IMR-90 (cell line): ENCODE data around the gene FLNA. TPM values are rescaled to one million over a fixed set of nuclear protein-coding genes. Genes with fewer than 3 reads are reported as not detected.

ENCODE experiments used
- ATAC-seq: fragments of 200-7000 bp; cut with Tn5 transposase; 2 replicates; pipeline ENCODE4 v1.9.1; 2020; ENCODE audit warnings: low read depth, mild to moderate bottlenecking, moderate library complexity
- BruUV-seq: library from RNA; stranded (reverse); fragments of 400-500 nt; replicated peaks from 2 replicates; lab custom pipeline; 2021; lab: Mats Ljungman, UMichigan
- CTCF ChIA-PET: fragments of 300-600 bp; formaldehyde crosslinking; extraction: SDS; loops from one replicate; lab custom pipeline; 2021; ENCODE audit warnings: antibody characterized with exemption; lab: Yijun Ruan, JAX
- POLR2A ChIA-PET: fragments of 300-600 bp; sonication (Branson Sonifier 250); formaldehyde crosslinking; loops from one replicate; lab custom pipeline; 2022; ENCODE audit warnings: antibody characterized with exemption; ENCODE audit not compliant: unreplicated experiment; lab: Charles Lee
- DNase-seq: peaks from one replicate; pipeline ENCODE4 v3.0.0; 2013
- H2AFZ ChIP-seq: replicated peaks from 2 replicates; pipeline ENCODE3; 2013; ENCODE audit warnings: low read length, mild to moderate bottlenecking; ENCODE audit not compliant: poor library complexity
- H2AK5ac ChIP-seq: 2 replicates; pipeline ENCODE4 v1.6.1; 2013; ENCODE audit warnings: low read depth, low read length, inconsistent platforms
- H2AK9ac ChIP-seq: replicated peaks from 2 replicates; pipeline ENCODE3; 2013; ENCODE audit warnings: mild to moderate bottlenecking, low read depth, low read length, moderate library complexity; ENCODE audit not compliant: poor library complexity
- H2BK120ac ChIP-seq: 2 replicates; pipeline ENCODE4 v1.6.1; 2013; ENCODE audit warnings: low read depth, low read length, inconsistent platforms
- H2BK15ac ChIP-seq: 3 replicates; pipeline ENCODE4 v1.6.1; 2013; ENCODE audit warnings: low read depth, low read length, inconsistent platforms
- H2BK20ac ChIP-seq: 2 replicates; pipeline ENCODE4 v1.6.1; 2013; ENCODE audit warnings: low read depth, mild to moderate bottlenecking, inconsistent platforms, low read length, moderate library complexity
- H2BK5ac ChIP-seq: 2 replicates; pipeline ENCODE4 v1.6.1; 2013; ENCODE audit warnings: mild to moderate bottlenecking, low read depth, low read length, inconsistent platforms; ENCODE audit not compliant: poor library complexity, severe bottlenecking
- H3K14ac ChIP-seq: replicated peaks from 2 replicates; pipeline ENCODE4 v1.6.1; 2013; ENCODE audit warnings: low read depth, low read length, inconsistent platforms
- H3K18ac ChIP-seq: 2 replicates; pipeline ENCODE4 v1.6.1; 2013; ENCODE audit warnings: low read depth, low read length, control low read depth
- H3K23ac ChIP-seq: 2 replicates; pipeline ENCODE4 v1.6.1; 2013; ENCODE audit warnings: low read depth, low read length, inconsistent platforms
- H3K27ac ChIP-seq: 2 replicates; pipeline ENCODE4 v1.5.1; 2013; ENCODE audit warnings: mild to moderate bottlenecking, control low read depth, low read length; ENCODE audit not compliant: insufficient read depth
- H3K27me3 ChIP-seq: 2 replicates; pipeline ENCODE4 v1.6.1; 2013; ENCODE audit warnings: low read length; ENCODE audit not compliant: control insufficient read depth, insufficient read depth
- H3K36me3 ChIP-seq: 2 replicates; pipeline ENCODE4 v1.6.1; 2013; ENCODE audit warnings: low read length, mixed read lengths; ENCODE audit not compliant: control insufficient read depth, insufficient read depth
- H3K4ac ChIP-seq: 2 replicates; pipeline ENCODE4 v1.6.1; 2013; ENCODE audit warnings: low read depth, low read length, inconsistent platforms
- H3K4me1 ChIP-seq: 2 replicates; pipeline ENCODE4 v1.6.1; 2013; ENCODE audit warnings: low read length, mixed read lengths; ENCODE audit not compliant: control insufficient read depth, insufficient read depth
- H3K4me2 ChIP-seq: 2 replicates; pipeline ENCODE4 v1.6.1; 2013; ENCODE audit warnings: low read depth, mild to moderate bottlenecking, control low read depth, low read length, moderate library complexity
- H3K4me3 ChIP-seq: 2 replicates; pipeline ENCODE4 v1.5.1; 2013; ENCODE audit warnings: low read depth, mild to moderate bottlenecking, control low read depth, low read length, moderate library complexity; ENCODE audit not compliant: insufficient read depth
- H3K56ac ChIP-seq: 2 replicates; pipeline ENCODE4 v1.6.1; 2013; ENCODE audit warnings: low read length, inconsistent platforms; ENCODE audit not compliant: insufficient read depth; ENCODE audit errors: extremely low read depth
- H3K79me1 ChIP-seq, 2 experiments: 2 replicates each; pipeline ENCODE4 v1.6.1; 2013; ENCODE audit warnings: low read length in 2 of 2, inconsistent platforms in 1 of 2, low read depth in 1 of 2
- H3K9ac ChIP-seq: 2 replicates; pipeline ENCODE4 v1.6.1; 2013; ENCODE audit warnings: low read depth, low read length, control low read depth
- H3K9me1 ChIP-seq: 2 replicates; pipeline ENCODE4 v1.6.1; 2013; ENCODE audit warnings: low read length, inconsistent platforms; ENCODE audit not compliant: insufficient read depth
- H3K9me3 ChIP-seq: 2 replicates; pipeline ENCODE4 v1.6.1; 2013; ENCODE audit warnings: low read length; ENCODE audit not compliant: control insufficient read depth, insufficient read depth
- H4K20me1 ChIP-seq: 2 replicates; pipeline ENCODE4 v1.6.1; 2013; ENCODE audit warnings: low read length, inconsistent platforms; ENCODE audit not compliant: insufficient read depth
- H4K5ac ChIP-seq: 2 replicates; pipeline ENCODE4 v1.6.1; 2013; ENCODE audit warnings: mild to moderate bottlenecking, low read depth, low read length, control low read depth
- H4K8ac ChIP-seq, 2 experiments: 2 replicates each; pipeline ENCODE4 v1.6.1; 2013; ENCODE audit warnings: low read depth in 2 of 2, low read length in 2 of 2, control low read depth in 1 of 2, inconsistent platforms in 1 of 2
- H4K91ac ChIP-seq: 2 replicates; pipeline ENCODE4 v1.6.1; 2013; ENCODE audit warnings: low read depth, low read length, inconsistent platforms; ENCODE audit not compliant: insufficient read depth
- BHLHE40 ChIP-seq: fragments of 150-350 bp; IDR thresholded peaks from 2 replicates; pipeline ENCODE4 v1.6.1; 2016; ENCODE audit warnings: mild to moderate bottlenecking, low read depth, low read length
- CEBPB ChIP-seq: IDR thresholded peaks from 2 replicates; pipeline ENCODE4 v1.6.1; 2012; ENCODE audit warnings: low read depth, low read length, improper control_type of control experiment
- CHD1 ChIP-seq: IDR thresholded peaks from 2 replicates; pipeline ENCODE4 v1.6.1; 2012; ENCODE audit warnings: low read depth, low read length, improper control_type of control experiment
- CTCF ChIP-seq: conservative IDR thresholded peaks from 2 replicates; pipeline ENCODE4 v1.5.1; 2012; ENCODE audit warnings: mild to moderate bottlenecking, low read depth, low read length, improper control_type of control experiment
- ELK1 ChIP-seq: fragments of 150-350 bp; IDR thresholded peaks from 2 replicates; pipeline ENCODE4 v1.6.1; 2016; ENCODE audit warnings: low read depth, mild to moderate bottlenecking, low read length, moderate library complexity, borderline replicate concordance
- FOS ChIP-seq: fragments of 150-350 bp; IDR thresholded peaks from 2 replicates; pipeline ENCODE4 v1.6.1; 2016; ENCODE audit warnings: low read depth, low read length
- MAFK ChIP-seq: IDR thresholded peaks from 2 replicates; pipeline ENCODE4 v1.6.1; 2012; ENCODE audit warnings: low read depth, low read length, improper control_type of control experiment
- MAZ ChIP-seq: IDR thresholded peaks from 2 replicates; pipeline ENCODE4 v1.6.1; 2012; ENCODE audit warnings: low read depth, mild to moderate bottlenecking, low read length, improper control_type of control experiment, moderate library complexity, borderline replicate concordance
- MXI1 ChIP-seq: IDR thresholded peaks from 2 replicates; pipeline ENCODE4 v1.6.1; 2012; ENCODE audit warnings: low read depth, mild to moderate bottlenecking, low read length, moderate library complexity, borderline replicate concordance
- NFE2L2 ChIP-seq: fragments of 150-350 bp; IDR thresholded peaks from 2 replicates; pipeline ENCODE4 v1.6.1; 2016; ENCODE audit warnings: low read depth, mild to moderate bottlenecking, low read length
- POLR2A ChIP-seq: IDR thresholded peaks from 2 replicates; pipeline ENCODE4 v1.6.1; 2012; ENCODE audit warnings: mild to moderate bottlenecking, low read depth, low read length
- RAD21 ChIP-seq: IDR thresholded peaks from 2 replicates; pipeline ENCODE4 v1.6.1; 2012; ENCODE audit warnings: low read length, improper control_type of control experiment
- RFX5 ChIP-seq: IDR thresholded peaks from 2 replicates; pipeline ENCODE4 v1.8.0; 2012; ENCODE audit warnings: low read depth, mild to moderate bottlenecking, low read length, moderate library complexity
- SMC3 ChIP-seq: fragments of 150-350 bp; IDR thresholded peaks from 2 replicates; pipeline ENCODE4 v1.6.1; 2016; ENCODE audit warnings: low read depth, mild to moderate bottlenecking, antibody characterized with exemption, low read length, moderate library complexity
- USF2 ChIP-seq: fragments of 150-350 bp; IDR thresholded peaks from 2 replicates; pipeline ENCODE4 v1.6.1; 2017; ENCODE audit warnings: mild to moderate bottlenecking, antibody characterized with exemption, low read length, low read depth
- WGBS, 2 experiments: methylation state at CpG; one replicate each; pipeline versions ENCODE4 v1.1.5 to v1.1.7; 2013; ENCODE audit warnings: missing lambda C conversion rate in 2 of 2; ENCODE audit not compliant: insufficient read length in 1 of 2; ENCODE audit errors: extremely low coverage in 2 of 2; 5-methylcytosine and 5-hydroxymethylcytosine counted together
- dilution Hi-C: fragments of 300-500 bp; cut with HindIII; formaldehyde crosslinking; loops from one replicate; pipeline ENCODE4 v1.14.3; 2018; ENCODE audit warnings: low sequenced_read_pairs; ENCODE audit not compliant: unreplicated experiment
- in situ Hi-C: fragments of 300-500 bp; cut with MboI; formaldehyde crosslinking; loops from 3 replicates; pipeline ENCODE4 v1.14.3; 2019; ENCODE audit warnings: low sequenced_read_pairs, inconsistent platforms, mixed read lengths
- intact Hi-C: fragments of 100-400 bp; cut with micrococcal nuclease; formaldehyde crosslinking; loops from 2 replicates; pipeline ENCODE4 v1.10.0; 2022
- polyA plus RNA-seq, 3 experiments: library from polyadenylated mRNA; depleted of rRNA; stranded (reverse); fragments of >200 nt; gene quantifications; 2 replicates each; pipeline ENCODE4 v1.2.3, GENCODE V29; 2012; ENCODE audit warnings: low replicate concordance in 1 of 3
- total RNA-seq: library from RNA; depleted of rRNA; stranded (reverse); fragments of >200 nt; gene quantifications from 2 replicates; pipeline ENCODE4 v1.2.3, GENCODE V29; 2012

Gene FLNA
- total and polyA plus RNA-seq, 2 of the 4 experiments (the other 2 are of a cell fraction): 1,356 to 1,357 TPM

- TF ChIP-seq CTCF: no peak
- TF ChIP-seq FOS: no peak
- no peak for TF ChIP-seq MXI1
- TF ChIP-seq SMC3: no peak
- TF ChIP-seq ELK1: no peak
- no peak for TF ChIP-seq RAD21
- no peak for TF ChIP-seq MAZ
- TF ChIP-seq POLR2A: no peak
- no peak for TF ChIP-seq USF2
- TF ChIP-seq RFX5: no peak
- TF ChIP-seq CHD1: no peak
- TF ChIP-seq CEBPB: no peak
- TF ChIP-seq BHLHE40: no peak
- TF ChIP-seq MAFK: no peak
- TF ChIP-seq NFE2L2: no peak
- ATAC-seq: no peak
These were observed 54.0 kb downstream of the FLNA start for GRCh38 chrX:154320406-154320805.

More at GRCh38 chrX:154320406-154320805, 54.0 kb downstream of the FLNA start:
- peaks cover 41% of the 10 kb centered on the region for H3K27me3 ChIP-seq
- H3K9ac ChIP-seq: no peak overlapping the region
- intact Hi-C loops (no loop called here), dilution Hi-C loops (no loop called here), in situ Hi-C loops (no loop called here)
- no peak overlapping the region for H4K5ac ChIP-seq
- no peak overlapping the region for H2BK5ac ChIP-seq
- H3K9me1 ChIP-seq: no peaks in the 10 kb centered on the region
- no peak overlapping the region for H2AK5ac ChIP-seq
- H3K4ac ChIP-seq: no peak overlapping the region
- H2BK20ac ChIP-seq: no peak overlapping the region
- no peak overlapping the region for H3K4me3 ChIP-seq
- WGBS, 2 experiments: 79% methylated on average over 6 of the region's 11 CpGs; no CpG with 5 or more reads in 1 of the 2 experiments
- H3K9me3 ChIP-seq: no peaks in the 10 kb centered on the region
- H2AFZ ChIP-seq: no peak overlapping the region
- no peak overlapping the region for H3K4me2 ChIP-seq
- H3K18ac ChIP-seq: no peak overlapping the region
- H3K36me3 ChIP-seq: no peaks in the 10 kb centered on the region
- H4K8ac ChIP-seq: no peak overlapping the region
- H3K14ac ChIP-seq: no peak overlapping the region
- H4K91ac ChIP-seq: no peak overlapping the region
- CTCF ChIA-PET: no interaction called here
- H3K56ac ChIP-seq: no peak overlapping the region
- H2BK120ac ChIP-seq: no peak overlapping the region
- no peaks in the 10 kb centered on the region for H3K79me1 ChIP-seq
- no peaks in the 10 kb centered on the region for H4K20me1 ChIP-seq
- H2BK15ac ChIP-seq: no peak overlapping the region
- peaks cover 3% of the 10 kb centered on the region; the same call in 1 of the 2 replicates for H3K4me1 ChIP-seq
- H2AK9ac ChIP-seq: no peak overlapping the region
- no TSS peak for BruUV-seq
- POLR2A ChIA-PET: no interaction called here
- H3K23ac ChIP-seq: no peak overlapping the region
- DNase-seq: no peak
- H3K27ac ChIP-seq: no peak overlapping the region
